T-helper 17 cell (primary cell): ENCODE data around the gene ACO1. TPM values are rescaled to one million over a fixed set of nuclear protein-coding genes. Genes with fewer than 3 reads are reported as not detected.
A peak's percentile ranks its signal among the peaks of the same experiment; 100 is the strongest.

ENCODE experiments used
- ATAC-seq: fragments of 150-1000 bp; cut with Tn5 transposase; 2 replicates; pipeline ENCODE4 v1.10.0; 2021; ENCODE audit warnings: mild to moderate bottlenecking, moderate library complexity
- DNase-seq, 3 donors: peaks; one replicate each; pipeline versions ENCODE4 v3.0.0 to v3.0.0-alpha.2; 2020 to 2021
- H3K9me3 ChIP-seq: one replicate; pipeline ENCODE4 v1.7.0; 2013; ENCODE audit warnings: low read length, mild to moderate bottlenecking; ENCODE audit not compliant: control insufficient read depth, poor library complexity, severe bottlenecking
- H3K27ac Mint-ChIP-seq: one replicate; pipeline ENCODE4 v1.8.0; 2022; ENCODE audit warnings: mild to moderate bottlenecking, moderate library complexity, mixed read lengths
- H3K27me3 Mint-ChIP-seq: one replicate; pipeline ENCODE4 v1.8.0; 2022; ENCODE audit warnings: mixed read lengths
- H3K36me3 Mint-ChIP-seq: one replicate; pipeline ENCODE4 v1.8.0; 2022; ENCODE audit warnings: low read depth, mixed read lengths
- H3K4me1 Mint-ChIP-seq: one replicate; pipeline ENCODE4 v1.8.0; 2022; ENCODE audit warnings: mild to moderate bottlenecking, mixed read lengths
- H3K4me3 Mint-ChIP-seq: one replicate; pipeline ENCODE4 v1.8.0; 2022; ENCODE audit warnings: mild to moderate bottlenecking, moderate library complexity, mixed read lengths
- total RNA-seq, 4 donors: library from RNA in 2 of 4; stranded (reverse) in 2 of 4; gene quantifications; one replicate each; pipeline ENCODE4 v1.2.3 and lab custom pipeline; 2022 to 2026

ACO1 gene
- total RNA-seq, 2 donors from 2014 or later, result 3.1 to 3.9 TPM

GRCh38 chr9:32359452-32359851, 25.0 kb upstream of the ACO1 start:
- no peak overlapping the region for H3K4me3 Mint-ChIP-seq

GRCh38 chr9:32360983-32361673, 23.3 kb upstream of the ACO1 start:
- no peaks in the 10 kb centered on the region for H3K4me1 Mint-ChIP-seq
- no peak overlapping the region for H3K27ac Mint-ChIP-seq
- H3K4me3 Mint-ChIP-seq, result no peak overlapping the region
- peaks cover 24% of the 10 kb centered on the region for H3K27me3 Mint-ChIP-seq
- no peak for DNase-seq
- no peak for ATAC-seq
- no peaks in the 10 kb centered on the region for H3K9me3 ChIP-seq
- H3K36me3 Mint-ChIP-seq, result no peaks in the 10 kb centered on the region

More at GRCh38 chr9:32359452-32359851, 25.0 kb upstream of the ACO1 start:
- no peaks in the 10 kb centered on the region for H3K4me1 Mint-ChIP-seq
- DNase-seq (no peak), ATAC-seq (no peak)
- no peaks in the 10 kb centered on the region for H3K9me3 ChIP-seq
- H3K27me3 Mint-ChIP-seq, result peaks cover 35% of the 10 kb centered on the region
- H3K36me3 Mint-ChIP-seq, result no peaks in the 10 kb centered on the region
- no peak overlapping the region for H3K27ac Mint-ChIP-seq

- H3K9me3 ChIP-seq, result peaks cover 3% of the 10 kb centered on the region
- Mint-ChIP-seq H3K4me3 (no peak overlapping the region), H3K27me3 (peaks cover 16% of the 10 kb centered on the region), H3K4me1 (peaks cover 2% of the 10 kb centered on the region), H3K27ac (no peak overlapping the region), H3K36me3 (peaks cover 2% of the 10 kb centered on the region)
- DNase-seq, result no peak
- no peak for ATAC-seq
These were observed 13.2 kb upstream of the ACO1 start for GRCh38 chr9:32371279-32371678.

- Mint-ChIP-seq H3K36me3 (peaks cover 2% of the 10 kb centered on the region), H3K27ac (no peak overlapping the region), H3K4me3 (no peak overlapping the region), H3K27me3 (peaks cover 16% of the 10 kb centered on the region), H3K4me1 (peaks cover 2% of the 10 kb centered on the region)
- H3K9me3 ChIP-seq, result peaks cover 3% of the 10 kb centered on the region
- no peak for ATAC-seq
- no peak for DNase-seq
These were observed 12.8 kb upstream of the ACO1 start for GRCh38 chr9:32371679-32372078.

- Mint-ChIP-seq H3K27ac (no peak overlapping the region), H3K4me1 (peaks cover 8% of the 10 kb centered on the region), H3K27me3 (peaks cover 24% of the 10 kb centered on the region), H3K4me3 (no peak overlapping the region), H3K36me3 (no peaks in the 10 kb centered on the region)
- H3K9me3 ChIP-seq, result no peaks in the 10 kb centered on the region
- DNase-seq (no peak), ATAC-seq (no peak)
These were observed 8.2 kb upstream of the ACO1 start for GRCh38 chr9:32376285-32376684.

DNA sequence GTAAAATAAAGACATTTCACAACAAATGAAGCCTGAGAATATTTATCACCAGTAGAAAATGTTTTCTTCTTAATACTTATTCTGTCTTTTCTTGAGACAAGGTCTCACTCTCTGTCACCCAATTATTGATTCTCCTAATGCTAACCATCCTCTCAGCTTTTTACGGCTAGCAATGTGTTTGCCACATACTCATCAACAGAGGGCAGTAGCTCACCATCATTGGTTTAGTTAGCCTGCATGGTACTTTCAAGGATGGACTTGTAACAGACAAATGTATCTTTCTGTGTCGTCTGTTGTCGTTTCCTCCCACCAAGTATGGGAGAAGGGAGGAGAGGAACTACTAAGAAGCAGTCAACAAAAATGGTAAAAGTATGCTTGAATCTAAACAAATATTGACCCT, 5.9 kb upstream of the ACO1 start:
- Mint-ChIP-seq H3K36me3 (no peaks in the 10 kb centered on the region), H3K4me3 (no peak overlapping the region), H3K27ac (no peak overlapping the region), H3K4me1 (peaks cover 12% of the 10 kb centered on the region), H3K27me3 (peaks cover 30% of the 10 kb centered on the region)
- ATAC-seq (peak; percentile 87), DNase-seq (peak in 2 of 3 donors; percentile 14 to 29)
- no peaks in the 10 kb centered on the region for H3K9me3 ChIP-seq

DNA sequence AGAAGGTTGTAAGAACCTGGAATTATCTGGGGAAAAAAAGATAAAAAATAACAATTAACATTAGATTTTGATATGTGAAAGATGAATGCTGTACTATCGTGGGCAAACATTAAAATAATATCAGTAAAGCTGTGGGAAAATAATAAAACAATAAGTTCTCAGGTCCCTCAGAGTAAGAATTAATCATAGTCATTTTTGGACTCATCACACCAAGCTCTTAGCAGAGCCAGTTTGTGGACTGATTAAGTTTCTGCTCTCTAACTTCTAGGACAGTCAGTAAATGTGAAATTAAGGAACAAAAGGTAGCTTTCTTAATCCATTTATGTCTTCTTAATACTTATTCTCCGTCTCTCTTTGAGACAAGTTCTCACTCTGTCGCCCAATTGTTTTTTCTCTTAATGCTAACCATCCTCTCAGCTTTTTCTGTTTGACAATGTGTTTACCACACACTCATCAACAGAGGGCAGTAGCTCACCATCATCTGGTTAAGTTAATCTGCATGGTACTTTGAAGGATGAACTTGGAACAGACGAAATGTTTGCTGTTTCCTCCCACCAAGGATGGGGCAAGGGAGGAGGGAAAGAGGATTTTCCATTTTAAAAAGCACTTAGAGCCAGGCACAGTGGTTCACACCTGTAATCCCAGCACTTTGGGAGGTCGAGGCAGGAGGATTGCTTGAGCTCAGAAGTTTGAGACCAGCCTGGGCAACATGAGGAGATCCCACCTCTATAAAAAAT, 5.3 kb upstream of the ACO1 start:
- peak overlapping the region; percentile 56 for H3K4me3 Mint-ChIP-seq
- DNase-seq (peak in 1 of 3 donors; percentile 39), ATAC-seq (peak; percentile 86)
- no peaks in the 10 kb centered on the region for H3K9me3 ChIP-seq
- peak overlapping the region; percentile 9 for H3K27ac Mint-ChIP-seq
- peaks cover 17% of the 10 kb centered on the region for H3K4me1 Mint-ChIP-seq
- peaks cover 31% of the 10 kb centered on the region for H3K27me3 Mint-ChIP-seq
- H3K36me3 Mint-ChIP-seq, result no peaks in the 10 kb centered on the region

DNA sequence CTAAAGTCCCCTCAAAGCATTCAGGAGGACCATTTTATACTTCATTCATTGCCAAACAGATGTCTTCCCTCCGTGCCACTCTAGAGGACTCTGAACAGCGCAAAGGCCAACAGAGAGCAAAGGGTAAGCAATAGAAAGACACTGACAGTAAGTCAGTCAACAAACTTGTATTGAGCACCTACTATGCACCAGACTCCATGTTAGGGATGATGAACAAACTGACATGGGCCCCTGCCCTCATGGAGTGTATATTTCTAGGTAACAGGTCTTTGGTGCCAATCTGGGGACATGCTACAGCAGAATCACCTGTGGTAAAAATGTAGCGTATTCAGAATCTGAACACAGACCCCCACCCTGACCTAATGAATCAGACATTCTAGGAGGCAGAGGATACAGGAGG, 3.5 kb upstream of the ACO1 start:
- H3K27ac Mint-ChIP-seq, result no peak overlapping the region
- no peak overlapping the region for H3K4me3 Mint-ChIP-seq
- no peak for ATAC-seq
- H3K4me1 Mint-ChIP-seq, result peaks cover 17% of the 10 kb centered on the region
- no peaks in the 10 kb centered on the region for H3K36me3 Mint-ChIP-seq
- peaks cover 31% of the 10 kb centered on the region for H3K27me3 Mint-ChIP-seq
- no peaks in the 10 kb centered on the region for H3K9me3 ChIP-seq
- no peak for DNase-seq

DNA sequence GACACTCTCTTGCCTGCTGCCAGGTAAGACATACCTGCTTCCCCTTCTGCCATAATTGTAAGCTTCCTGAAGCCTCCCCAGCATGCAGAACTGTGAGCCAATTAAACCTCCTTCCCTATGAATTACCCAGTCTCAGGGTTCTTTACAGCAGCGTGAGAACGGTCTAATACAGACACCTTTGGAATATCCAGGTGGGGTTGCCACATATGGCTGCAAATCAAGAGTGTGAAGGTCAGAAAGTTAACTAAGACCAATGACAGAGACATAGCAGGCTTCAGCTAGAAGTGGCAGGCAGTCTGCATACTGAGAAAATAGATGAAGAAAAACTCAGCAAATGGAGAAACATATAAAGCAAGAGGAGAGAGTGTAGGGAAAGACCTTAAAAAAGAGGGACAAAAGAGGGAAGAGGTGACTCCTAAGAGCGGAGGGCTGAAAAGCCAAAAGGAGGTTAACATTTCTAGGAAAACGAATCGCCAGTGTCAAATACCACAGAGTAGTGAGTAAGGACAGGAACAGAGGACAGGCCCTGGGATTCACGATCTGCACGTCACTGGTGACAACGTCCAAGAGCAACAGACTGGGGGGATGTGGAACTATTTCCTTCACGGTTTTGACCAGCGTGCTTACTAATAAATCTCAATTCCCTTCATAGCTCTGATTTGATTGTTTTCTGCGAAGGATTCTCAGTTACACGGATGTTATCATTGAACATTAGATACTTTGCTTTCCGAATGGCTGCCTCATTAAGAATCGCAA, 1.7 kb upstream of the ACO1 start:
- no peak for ATAC-seq
- no peak for DNase-seq
- no peaks in the 10 kb centered on the region for H3K36me3 Mint-ChIP-seq
- no peak overlapping the region for H3K27ac Mint-ChIP-seq
- peaks cover 31% of the 10 kb centered on the region for H3K27me3 Mint-ChIP-seq
- H3K9me3 ChIP-seq, result no peaks in the 10 kb centered on the region
- peak overlapping the region; percentile 84 for H3K4me3 Mint-ChIP-seq
- peaks cover 17% of the 10 kb centered on the region for H3K4me1 Mint-ChIP-seq

- H3K27ac Mint-ChIP-seq, result no peak overlapping the region
- no peaks in the 10 kb centered on the region for H3K9me3 ChIP-seq
- H3K4me3 Mint-ChIP-seq, result peak overlapping the region; percentile 84
- H3K36me3 Mint-ChIP-seq, result no peaks in the 10 kb centered on the region
- peaks cover 31% of the 10 kb centered on the region for H3K27me3 Mint-ChIP-seq
- DNase-seq (no peak), ATAC-seq (no peak)
- H3K4me1 Mint-ChIP-seq, result peaks cover 13% of the 10 kb centered on the region
These were observed 460 bp upstream of the ACO1 start for GRCh38 chr9:32384002-32384363.

- Mint-ChIP-seq H3K4me1 (peaks cover 8% of the 10 kb centered on the region), H3K27me3 (peaks cover 26% of the 10 kb centered on the region), H3K4me3 (peak overlapping the region; percentile 84), H3K36me3 (peaks cover 4% of the 10 kb centered on the region), H3K27ac (no peak overlapping the region)
- ATAC-seq (no peak), DNase-seq (no peak)
- H3K9me3 ChIP-seq, result no peaks in the 10 kb centered on the region
These were observed 875 bp downstream of the ACO1 start for GRCh38 chr9:32385152-32385884.

- Mint-ChIP-seq H3K27ac (no peak overlapping the region), H3K36me3 (peaks cover 4% of the 10 kb centered on the region), H3K4me1 (peaks cover 8% of the 10 kb centered on the region), H3K27me3 (peaks cover 25% of the 10 kb centered on the region), H3K4me3 (no peak overlapping the region)
- no peak for DNase-seq
- no peaks in the 10 kb centered on the region for H3K9me3 ChIP-seq
- no peak for ATAC-seq
These were observed 1.4 kb downstream of the ACO1 start for GRCh38 chr9:32385885-32386283.

- DNase-seq (no peak), ATAC-seq (no peak)
- peaks cover 13% of the 10 kb centered on the region for H3K27me3 Mint-ChIP-seq
- peaks cover 4% of the 10 kb centered on the region for H3K36me3 Mint-ChIP-seq
- no peak overlapping the region for H3K27ac Mint-ChIP-seq
- no peaks in the 10 kb centered on the region for H3K9me3 ChIP-seq
- H3K4me1 Mint-ChIP-seq, result peaks cover 8% of the 10 kb centered on the region
- no peak overlapping the region for H3K4me3 Mint-ChIP-seq
These were observed 2.8 kb downstream of the ACO1 start for GRCh38 chr9:32387256-32387655.
